ENCODE measurements around the gene TRMT112. TPM values are rescaled to one million over a fixed set of nuclear protein-coding genes. Genes with fewer than 3 reads are reported as not detected.

Gene TRMT112
- total and polyA plus RNA-seq, 2 of the 4 experiments (the other 2 are of a cell fraction) = 173 to 202 TPM

DNA sequence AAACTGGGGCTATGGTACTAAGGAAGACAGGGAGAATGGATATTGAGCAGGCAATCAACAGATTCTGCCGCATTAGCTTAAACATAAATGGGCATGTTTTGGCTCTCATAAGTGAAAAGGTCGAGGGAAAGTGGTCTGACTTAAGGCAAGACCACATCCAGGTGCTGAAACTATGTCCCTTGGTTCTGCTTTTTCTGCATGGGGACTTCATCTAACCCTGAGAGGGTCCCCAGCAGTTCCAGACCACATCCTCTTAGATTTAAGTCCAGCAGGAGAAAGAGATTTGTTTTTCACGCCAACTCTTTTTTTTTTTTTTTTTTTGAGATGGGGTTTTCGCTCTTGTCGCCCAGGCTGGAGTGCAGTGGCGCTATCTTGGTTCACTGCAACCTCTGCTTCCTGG, 47.1 kb upstream of the TRMT112 start:
- POLR2A ChIA-PET (ENCODE audit: unreplicated experiment) = no interaction called here
- H3K4me1 ChIP-seq (ENCODE audit: control insufficient read depth, insufficient read depth, low read length) = peaks cover 7% of the 10 kb centered on the region

More for the DNA sequence above, 47.1 kb upstream of the TRMT112 start:
- no peak overlapping the region for H3K23ac ChIP-seq (ENCODE audit: low read depth, low read length)
- in situ Hi-C loops (cut with MboI; ENCODE audit: low sequenced_read_pairs) = no loop called here
- ATAC-seq (ENCODE audit: low read depth) (no peak), DNase-seq (no peak)
- H4K8ac ChIP-seq (ENCODE audit: low read depth in 2 of 2, low read length in 2 of 2) = no peak overlapping the region
- no peak overlapping the region for H2BK120ac ChIP-seq (ENCODE audit: low read depth, low read length)
- no peak overlapping the region for H2BK15ac ChIP-seq (ENCODE audit: low read depth, low read length)
- H2AK9ac ChIP-seq (replicated peaks; ENCODE audit: low read depth, low read length, poor library complexity) = no peak overlapping the region
- H3K4me3 ChIP-seq (ENCODE audit: insufficient read depth, low read depth, low read length) = no peak overlapping the region
- H4K20me1 ChIP-seq (ENCODE audit: insufficient read depth, low read length) = no peaks in the 10 kb centered on the region
- H3K4ac ChIP-seq (ENCODE audit: low read depth, low read length) = no peak overlapping the region
- H3K56ac ChIP-seq (ENCODE audit: extremely low read depth, insufficient read depth, low read length) = no peak overlapping the region
- H3K27ac ChIP-seq (ENCODE audit: insufficient read depth, low read length) = no peak overlapping the region
- CTCF ChIA-PET = no interaction called here
- no TSS peak for BruUV-seq (replicated peaks)
- peaks cover 11% of the 10 kb centered on the region for H3K9me1 ChIP-seq (ENCODE audit: insufficient read depth, low read length)
- dilution Hi-C loops (cut with HindIII; ENCODE audit: low sequenced_read_pairs, unreplicated experiment) = no loop called here
- no peak overlapping the region for H4K91ac ChIP-seq (ENCODE audit: insufficient read depth, low read depth, low read length)
- intact Hi-C loops (cut with micrococcal nuclease) = no loop called here
- H3K79me1 ChIP-seq (ENCODE audit: low read depth in 1 of 2, low read length in 2 of 2) = peaks cover 5 to 54% of the 10 kb centered on the region in 2 experiments
- H3K9ac ChIP-seq (ENCODE audit: low read depth, low read length) = no peak overlapping the region
- H2BK5ac ChIP-seq (ENCODE audit: low read depth, low read length, poor library complexity, severe bottlenecking) = no peak overlapping the region
- no peaks in the 10 kb centered on the region for H3K9me3 ChIP-seq (ENCODE audit: control insufficient read depth, insufficient read depth, low read length)
- no peak overlapping the region for H3K18ac ChIP-seq (ENCODE audit: low read depth, low read length)
- H2BK20ac ChIP-seq (ENCODE audit: low read depth, low read length) = no peak overlapping the region
- H4K5ac ChIP-seq (ENCODE audit: low read depth, low read length) = no peak overlapping the region
- H3K4me2 ChIP-seq (ENCODE audit: low read depth, low read length) = no peak overlapping the region
- H2AK5ac ChIP-seq (ENCODE audit: low read depth, low read length) = no peak overlapping the region
- no peaks in the 10 kb centered on the region for H3K27me3 ChIP-seq (ENCODE audit: control insufficient read depth, insufficient read depth, low read length)
- TF ChIP-seq, protein P1, sequence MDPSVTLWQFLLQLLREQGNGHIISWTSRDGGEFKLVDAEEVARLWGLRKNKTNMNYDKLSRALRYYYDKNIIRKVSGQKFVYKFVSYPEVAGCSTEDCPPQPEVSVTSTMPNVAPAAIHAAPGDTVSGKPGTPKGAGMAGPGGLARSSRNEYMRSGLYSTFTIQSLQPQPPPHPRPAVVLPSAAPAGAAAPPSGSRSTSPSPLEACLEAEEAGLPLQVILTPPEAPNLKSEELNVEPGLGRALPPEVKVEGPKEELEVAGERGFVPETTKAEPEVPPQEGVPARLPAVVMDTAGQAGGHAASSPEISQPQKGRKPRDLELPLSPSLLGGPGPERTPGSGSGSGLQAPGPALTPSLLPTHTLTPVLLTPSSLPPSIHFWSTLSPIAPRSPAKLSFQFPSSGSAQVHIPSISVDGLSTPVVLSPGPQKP (IDR thresholded peaks at IDR 0.05; ENCODE audit: borderline replicate concordance, low read depth, low read length) = no peak
- TF ChIP-seq SMC3 (IDR thresholded peaks at IDR 0.05; ENCODE audit: low read depth, low read length) = no peak
- TF ChIP-seq CHD1 (IDR thresholded peaks at IDR 0.05; ENCODE audit: low read depth, low read length) = no peak
- TF ChIP-seq RCOR1 (IDR thresholded peaks at IDR 0.05; ENCODE audit: insufficient replicate concordance, low read length) = no peak
- no peak for TF ChIP-seq MAZ (IDR thresholded peaks at IDR 0.05; ENCODE audit: borderline replicate concordance, low read depth, low read length)
- no peak for TF ChIP-seq MAFK (IDR thresholded peaks at IDR 0.05; ENCODE audit: low read depth, low read length)
- TF ChIP-seq, protein P2, sequence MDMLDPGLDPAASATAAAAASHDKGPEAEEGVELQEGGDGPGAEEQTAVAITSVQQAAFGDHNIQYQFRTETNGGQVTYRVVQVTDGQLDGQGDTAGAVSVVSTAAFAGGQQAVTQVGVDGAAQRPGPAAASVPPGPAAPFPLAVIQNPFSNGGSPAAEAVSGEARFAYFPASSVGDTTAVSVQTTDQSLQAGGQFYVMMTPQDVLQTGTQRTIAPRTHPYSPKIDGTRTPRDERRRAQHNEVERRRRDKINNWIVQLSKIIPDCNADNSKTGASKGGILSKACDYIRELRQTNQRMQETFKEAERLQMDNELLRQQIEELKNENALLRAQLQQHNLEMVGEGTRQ (IDR thresholded peaks at IDR 0.05; ENCODE audit: low read depth, low read length) = no peak
- TF ChIP-seq MXI1 (IDR thresholded peaks at IDR 0.05; ENCODE audit: borderline replicate concordance, low read depth, low read length) = no peak
- no peak for TF ChIP-seq FOS (IDR thresholded peaks at IDR 0.05; ENCODE audit: low read depth, low read length)
- no peak for TF ChIP-seq NFE2L2 (IDR thresholded peaks at IDR 0.05; ENCODE audit: low read depth, low read length)
- no peak for TF ChIP-seq BHLHE40 (IDR thresholded peaks at IDR 0.05; ENCODE audit: low read depth, low read length)
- no peak for TF ChIP-seq CEBPB (IDR thresholded peaks at IDR 0.05; ENCODE audit: low read depth, low read length)
- H3K36me3 ChIP-seq (ENCODE audit: control insufficient read depth, insufficient read depth, low read length) = peaks cover 55% of the 10 kb centered on the region
- H2AFZ ChIP-seq (replicated peaks; ENCODE audit: low read length, poor library complexity) = no peak overlapping the region
- 80% methylated on average over 2 of the region's 6 CpGs; no CpG with 5 or more reads in 1 of the 2 experiments for WGBS, 2 experiments (ENCODE audit: extremely low coverage in 2 of 2, insufficient read length in 1 of 2)
- no peak overlapping the region for H3K14ac ChIP-seq (replicated peaks; ENCODE audit: low read depth, low read length)

All from IMR-90 (cell line).